GM18867 (cell line): ENCODE data around the gene MGMT.

Source experiments
- ATAC-seq: cut with Tn5 transposase; IDR thresholded peaks from one replicate; pipeline ENCODE4 v1.9.1; 2021; ENCODE audit warnings: mild to moderate bottlenecking, moderate library complexity; ENCODE audit not compliant: unreplicated experiment

The MGMT gene

GRCh38 chr10:129745186-129745750 is 278.2 kb downstream of the MGMT start:
- no peak for ATAC-seq

DNA sequence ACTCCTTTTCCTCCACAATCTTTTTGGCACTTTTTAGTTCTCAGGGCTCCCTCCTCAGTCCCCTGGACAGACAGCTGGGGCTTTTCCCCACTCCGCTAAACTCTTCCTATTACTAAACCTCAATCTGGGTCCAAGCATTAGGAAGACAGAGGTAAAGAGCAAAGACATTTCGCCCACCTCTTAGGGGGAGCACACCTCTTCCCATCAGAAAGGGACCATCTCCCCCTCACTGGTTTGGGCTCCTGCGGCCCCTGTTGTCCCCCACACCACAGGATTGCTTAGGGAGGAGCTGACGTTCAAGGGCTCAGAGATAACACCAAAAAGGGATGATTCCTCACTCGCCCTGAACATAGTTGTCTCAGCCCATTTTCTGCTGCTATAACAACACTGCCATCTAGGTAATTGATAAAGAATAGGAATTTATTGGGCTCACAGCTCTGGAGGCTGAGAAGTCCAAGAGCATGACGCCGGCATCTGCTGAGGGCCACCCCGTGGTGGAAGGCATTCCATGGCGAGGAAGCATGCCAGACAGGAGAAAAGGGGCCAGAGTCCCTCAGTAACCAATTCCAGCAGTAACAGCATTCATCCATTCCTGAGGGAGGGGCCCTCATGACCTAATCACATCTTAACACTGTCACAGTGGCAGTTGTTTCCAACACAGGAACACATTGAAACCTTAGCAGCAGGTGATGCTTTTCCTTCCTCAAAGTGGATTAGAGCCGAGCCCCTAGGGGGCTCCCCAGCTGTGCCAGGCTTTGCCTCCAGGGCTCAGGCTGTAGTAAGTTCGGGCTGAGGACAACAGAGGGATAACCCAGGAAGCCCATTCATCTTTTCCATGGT is 287.4 kb downstream of the MGMT start:
- ATAC-seq = no peak

DNA sequence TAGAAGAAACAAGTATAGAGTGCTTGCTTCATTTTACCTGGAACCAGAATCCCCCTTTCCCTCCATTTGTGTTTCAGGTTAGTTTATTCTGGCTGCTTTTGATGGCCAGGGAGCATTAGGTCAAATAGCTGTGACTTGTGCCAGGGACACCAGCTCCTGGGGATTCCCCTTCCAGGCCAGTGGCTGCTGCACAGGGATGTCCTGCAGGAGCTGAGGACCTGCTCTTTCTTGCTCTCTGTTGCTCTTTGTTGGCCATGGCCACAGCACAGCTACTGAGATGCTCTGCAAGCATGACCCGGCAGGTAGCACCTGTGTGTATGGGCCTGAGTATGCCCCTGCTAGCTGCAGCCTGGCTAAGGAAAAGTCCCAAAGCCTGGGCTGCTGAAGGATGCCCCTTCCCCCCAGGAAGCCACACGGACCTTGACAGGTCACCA is 288.1 kb downstream of the MGMT start:
- no peak for ATAC-seq

GRCh38 chr10:129755621-129756020 is 288.6 kb downstream of the MGMT start:
- no peak for ATAC-seq

DNA sequence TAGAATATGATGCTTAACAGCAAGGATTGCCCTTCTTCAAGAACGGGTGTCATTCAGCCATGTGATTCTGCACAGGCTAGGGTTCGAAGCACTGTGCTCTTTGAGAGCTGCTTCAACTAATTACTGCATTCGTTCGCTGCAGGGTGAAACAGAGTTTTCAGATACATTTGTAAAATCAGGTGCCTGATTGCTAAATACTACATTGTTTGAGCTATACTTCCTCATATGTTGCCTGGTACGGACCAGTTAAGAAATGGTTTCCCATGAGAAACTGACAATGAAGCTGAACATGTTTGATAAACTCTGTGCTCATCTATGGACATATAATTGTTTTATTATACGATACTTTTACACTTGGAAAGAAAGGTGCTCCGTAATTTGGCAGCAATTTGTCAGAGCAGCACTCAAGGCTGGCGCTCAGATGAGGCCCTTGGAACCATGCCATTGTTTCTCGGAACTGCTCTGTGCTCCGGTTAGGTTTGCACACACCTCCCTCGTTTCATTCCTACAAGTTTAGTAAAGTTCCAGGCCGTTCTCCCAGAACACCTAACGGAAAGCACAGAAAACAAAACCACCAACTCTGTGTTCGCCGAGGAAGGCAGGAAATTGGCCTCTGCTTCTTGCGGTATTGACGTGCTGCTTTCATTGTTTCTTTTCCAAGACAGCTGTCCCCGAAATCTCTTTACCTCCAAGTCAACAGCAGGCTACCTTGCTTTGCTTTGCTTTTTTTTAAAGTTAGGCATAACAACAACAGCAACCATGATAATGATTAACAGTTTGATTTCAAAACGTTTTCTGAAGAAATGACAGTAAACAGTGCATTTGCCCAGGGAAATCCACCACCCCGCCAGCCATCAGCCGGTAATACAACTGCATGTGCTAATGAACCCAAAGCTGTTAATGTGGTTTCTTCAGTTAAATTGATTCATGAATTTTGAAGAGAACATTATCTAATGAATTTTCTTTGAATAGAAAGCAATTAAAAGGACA is 290.2 kb downstream of the MGMT start:
- ATAC-seq = no peak

GRCh38 chr10:129758207-129759021 is 291.4 kb downstream of the MGMT start:
- no peak for ATAC-seq

DNA sequence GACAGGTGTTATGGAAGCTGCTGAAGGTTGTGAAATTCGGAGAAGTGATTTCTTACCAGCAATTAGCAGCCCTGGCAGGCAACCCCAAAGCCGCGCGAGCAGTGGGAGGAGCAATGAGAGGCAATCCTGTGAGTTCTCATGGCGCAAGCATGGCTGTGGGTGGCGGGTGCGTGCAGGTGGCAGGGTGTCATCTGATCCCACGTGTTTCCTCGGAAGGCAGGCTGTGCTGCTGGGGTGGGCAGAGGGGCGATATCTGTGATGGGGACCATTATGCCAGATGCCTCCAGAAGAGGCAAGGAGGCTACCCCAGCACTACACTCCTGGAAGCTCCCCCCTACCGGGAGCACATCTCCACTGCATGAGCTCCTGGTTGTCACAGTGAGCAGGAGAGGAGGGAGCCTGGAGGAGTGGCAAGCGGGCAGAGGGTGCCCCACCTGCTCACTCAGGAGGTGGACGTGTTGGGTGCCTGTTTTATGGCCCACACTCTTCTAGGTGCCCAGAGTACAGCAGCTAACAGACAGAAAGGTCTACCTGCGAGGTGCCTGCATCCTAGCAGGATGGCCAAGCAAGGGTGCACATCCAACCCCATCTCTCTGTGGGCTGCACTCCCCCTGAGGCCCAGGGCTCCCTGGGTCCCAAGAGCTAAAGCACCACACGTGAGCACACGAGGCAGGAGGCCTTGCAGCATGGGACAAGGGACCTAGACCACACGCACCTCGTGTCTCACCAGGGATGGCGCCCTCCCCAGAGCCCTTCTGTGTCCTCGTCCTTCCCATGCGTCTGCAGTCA is 292.4 kb downstream of the MGMT start:
- no peak for ATAC-seq

DNA sequence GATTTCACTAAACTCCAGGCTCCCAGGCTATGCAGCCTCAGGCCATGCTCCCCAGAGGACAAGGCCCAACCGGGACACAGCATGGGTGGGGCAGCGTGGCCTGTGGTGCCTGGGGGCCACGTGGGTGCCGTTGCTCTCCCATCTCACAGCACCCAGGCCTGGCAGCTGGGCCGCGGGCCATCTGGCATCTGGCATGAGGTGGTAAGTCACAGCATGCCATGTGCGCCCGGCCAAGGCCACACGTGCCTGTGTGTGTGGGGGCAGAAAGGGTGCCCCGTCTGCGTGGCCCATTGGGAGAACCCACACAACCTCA is 292.9 kb downstream of the MGMT start:
- ATAC-seq = no peak

- ATAC-seq = no peak
Observed at GRCh38 chr10:129760416-129760815, 293.4 kb downstream of the MGMT start.

DNA sequence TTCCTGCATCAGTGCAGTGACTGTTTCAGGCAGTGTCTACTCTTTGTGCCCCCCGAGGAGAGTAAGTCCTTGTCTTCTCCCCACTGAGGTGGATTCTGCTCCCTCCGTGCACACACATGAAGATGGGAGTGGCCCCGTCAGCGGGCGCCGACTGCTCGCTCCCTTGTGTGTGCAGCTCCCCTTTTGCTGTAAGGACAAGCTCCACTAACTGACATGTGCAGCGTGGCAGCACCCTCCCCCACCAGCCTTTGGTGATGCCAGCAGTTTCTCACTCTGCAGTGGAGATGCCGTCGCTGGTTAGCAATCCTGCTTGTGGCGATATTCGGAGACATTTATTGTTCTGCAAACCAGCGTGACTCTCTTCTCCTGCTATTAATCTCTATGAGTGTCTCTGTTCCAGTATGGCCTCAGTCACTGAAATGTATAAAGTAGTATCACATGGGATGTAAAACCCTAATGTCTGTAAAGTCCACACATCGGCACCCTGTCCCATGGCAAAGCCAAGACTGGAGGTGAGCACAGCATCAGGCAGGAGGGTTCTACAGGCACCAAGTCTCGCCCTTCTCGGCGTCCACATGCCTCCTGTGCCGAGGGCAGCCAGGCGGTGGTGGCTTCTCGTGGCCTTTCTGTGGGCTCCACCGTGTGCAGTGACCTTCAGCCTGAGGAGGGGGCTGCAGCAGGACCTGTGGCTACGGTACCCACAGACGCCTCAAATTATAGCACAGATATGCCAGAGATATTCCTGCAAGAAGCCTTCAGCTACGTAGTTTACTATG is 294.3 kb downstream of the MGMT start:
- ATAC-seq = no peak

- no peak for ATAC-seq
Observed at GRCh38 chr10:129761981-129762956, 295.2 kb downstream of the MGMT start.

GRCh38 chr10:129764011-129764900 is 297.2 kb downstream of the MGMT start:
- ATAC-seq = no peak

DNA sequence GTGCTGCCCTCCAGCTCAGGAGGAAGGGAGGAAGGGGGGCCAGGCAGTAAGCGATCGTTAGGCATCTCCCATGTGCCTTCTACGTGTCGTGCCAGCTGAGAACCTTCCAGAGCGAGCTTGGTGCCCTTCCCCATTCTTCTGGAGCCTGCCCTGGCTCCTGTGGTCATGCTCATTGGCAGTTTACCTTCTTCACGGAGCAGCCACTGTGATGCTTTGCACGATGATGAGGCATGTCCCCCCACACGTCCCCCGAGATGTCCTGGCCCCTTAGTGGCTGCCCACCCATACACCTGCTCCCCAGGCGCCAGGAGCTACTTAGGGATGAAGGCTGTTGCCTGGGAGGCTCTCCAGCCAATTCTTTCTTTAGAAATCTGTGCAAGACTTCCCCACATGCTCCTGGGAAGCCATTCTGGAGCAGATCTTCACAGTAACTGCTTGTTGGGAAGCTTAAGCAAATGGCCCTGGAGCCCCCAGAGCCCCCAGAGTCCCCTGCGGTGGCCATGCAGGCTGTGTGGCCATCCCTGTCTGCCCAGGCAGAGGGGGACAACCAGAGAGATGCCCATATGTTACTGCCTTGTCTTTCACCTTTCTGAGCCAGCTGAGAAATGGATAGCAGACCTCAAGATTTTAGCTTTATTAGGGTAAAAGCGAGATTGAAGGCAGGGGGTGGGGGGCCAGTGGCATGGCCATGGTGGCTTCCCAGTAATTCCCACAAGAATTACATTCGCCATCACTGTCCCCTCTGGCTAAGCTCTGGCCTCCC is 298.0 kb downstream of the MGMT start:
- no peak for ATAC-seq

- ATAC-seq = no peak
Observed at GRCh38 chr10:129765664-129766550, 298.9 kb downstream of the MGMT start.
